ENCODE data around the gene COL4A2.
A peak's percentile ranks its signal among the peaks of the same experiment; 100 is the strongest.

The COL4A2 gene

GRCh38 chr13:110469597-110469996 is 162.5 kb downstream of the COL4A2 start:
- no peak for TF ChIP-seq CTCF (IDR thresholded peaks at IDR 0.05; ENCODE audit: low read depth, low read length, missing control alignments)
- no peak overlapping the region for H3K4me3 ChIP-seq (ENCODE audit: low read depth, low read length)
- no peak for DNase-seq (ENCODE audit: low read depth)

- DNase-seq (ENCODE audit: low read depth) = no peak
- TF ChIP-seq CTCF (IDR thresholded peaks at IDR 0.05; ENCODE audit: low read depth, low read length, missing control alignments) = no peak
Observed at GRCh38 chr13:110470272-110471009, 163.4 kb downstream of the COL4A2 start.

GRCh38 chr13:110471156-110471832 is 164.2 kb downstream of the COL4A2 start:
- TF ChIP-seq CTCF (IDR thresholded peaks at IDR 0.05; ENCODE audit: low read depth, low read length, missing control alignments) = no peak
- peak; percentile 69 for DNase-seq (ENCODE audit: low read depth)
- H3K4me3 ChIP-seq (ENCODE audit: low read depth, low read length) = peak overlapping the region; percentile 2; the same call in 1 of the 2 replicates

More at GRCh38 chr13:110470272-110471009, 163.4 kb downstream of the COL4A2 start:
- H3K4me3 ChIP-seq (ENCODE audit: low read depth, low read length) = no peak overlapping the region

- no peak overlapping the region for H3K4me3 ChIP-seq (ENCODE audit: low read depth, low read length)
- no peak for TF ChIP-seq CTCF (IDR thresholded peaks at IDR 0.05; ENCODE audit: low read depth, low read length, missing control alignments)
- peak; percentile 92 for DNase-seq (ENCODE audit: low read depth)
Observed at GRCh38 chr13:110471833-110472162, 164.7 kb downstream of the COL4A2 start.

GRCh38 chr13:110472904-110473563 is 165.9 kb downstream of the COL4A2 start:
- H3K4me3 ChIP-seq (ENCODE audit: low read depth, low read length) = no peak overlapping the region
- no peak for TF ChIP-seq CTCF (IDR thresholded peaks at IDR 0.05; ENCODE audit: low read depth, low read length, missing control alignments)
- DNase-seq (ENCODE audit: low read depth) = no peak

GRCh38 chr13:110474713-110475112 is 167.6 kb downstream of the COL4A2 start:
- no peak overlapping the region for H3K4me3 ChIP-seq (ENCODE audit: low read depth, low read length)
- DNase-seq (ENCODE audit: low read depth) = no peak
- TF ChIP-seq CTCF (IDR thresholded peaks at IDR 0.05; ENCODE audit: low read depth, low read length, missing control alignments) = no peak
